DND-41 (cell line): ENCODE results near the gene PCSK1N.

Experiments
- CTCF ChIP-seq: IDR thresholded peaks from 2 replicates; pipeline ENCODE4 v1.5.1; 2012; ENCODE audit warnings: borderline replicate concordance, low read length, moderate library complexity, mild to moderate bottlenecking; ENCODE audit not compliant: poor library complexity, severe bottlenecking; ENCODE audit errors: extremely low read depth
- EZH2 ChIP-seq: IDR thresholded peaks from 3 replicates; pipeline ENCODE4 v1.6.1; 2012; ENCODE audit warnings: borderline replicate concordance, low read depth, mild to moderate bottlenecking, moderate library complexity, low read length, inconsistent platforms; ENCODE audit not compliant: severe bottlenecking

- TF ChIP-seq CTCF (peak; percentile 33), EZH2 (no peak)
Measured at GRCh38 chrX:48854898-48855297, 19.5 kb upstream of the PCSK1N start.
